HG03558 (cell line): ENCODE data around the gene COL27A1.

Experiments used
- ATAC-seq: cut with Tn5 transposase; IDR thresholded peaks from one replicate; pipeline ENCODE4 v1.9.1; 2021; ENCODE audit warnings: moderate number of reproducible peaks; ENCODE audit not compliant: unreplicated experiment; ENCODE audit errors: extremely low read depth

The COL27A1 gene

GRCh38 chr9:114198249-114199040, 43.1 kb downstream of the COL27A1 start:
- no peak for ATAC-seq

- ATAC-seq = no peak
Measured at GRCh38 chr9:114200721-114201300, 45.5 kb downstream of the COL27A1 start.

- no peak for ATAC-seq
Measured at GRCh38 chr9:114202396-114202795, 47.1 kb downstream of the COL27A1 start.

GRCh38 chr9:114202849-114203248, 47.5 kb downstream of the COL27A1 start:
- no peak for ATAC-seq

GRCh38 chr9:114203410-114204140, 48.2 kb downstream of the COL27A1 start:
- no peak for ATAC-seq

GRCh38 chr9:114204265-114204664, 48.9 kb downstream of the COL27A1 start:
- no peak for ATAC-seq

GRCh38 chr9:114205171-114206015, 50.1 kb downstream of the COL27A1 start:
- ATAC-seq = no peak

- ATAC-seq = no peak
Measured at GRCh38 chr9:114206221-114206789, 51.0 kb downstream of the COL27A1 start.

GRCh38 chr9:114207034-114207810, 51.9 kb downstream of the COL27A1 start:
- no peak for ATAC-seq

GRCh38 chr9:114207845-114208244, 52.5 kb downstream of the COL27A1 start:
- ATAC-seq = no peak

GRCh38 chr9:114209151-114209550, 53.8 kb downstream of the COL27A1 start:
- ATAC-seq = no peak

- ATAC-seq = no peak
Measured at GRCh38 chr9:114210136-114210535, 54.8 kb downstream of the COL27A1 start.

- ATAC-seq = no peak
Measured at GRCh38 chr9:114210691-114211276, 55.4 kb downstream of the COL27A1 start.

- no peak for ATAC-seq
Measured at GRCh38 chr9:114212826-114213225, 57.5 kb downstream of the COL27A1 start.

GRCh38 chr9:114213566-114213965, 58.2 kb downstream of the COL27A1 start:
- ATAC-seq = no peak

- ATAC-seq = no peak
Measured at GRCh38 chr9:114214181-114214580, 58.8 kb downstream of the COL27A1 start.

- no peak for ATAC-seq
Measured at GRCh38 chr9:114214686-114215414, 59.5 kb downstream of the COL27A1 start.

- no peak for ATAC-seq
Measured at GRCh38 chr9:114216081-114216480, 60.7 kb downstream of the COL27A1 start.
